ENCODE results near the gene ARFIP1. TPM values are rescaled to one million over a fixed set of nuclear protein-coding genes. Genes with fewer than 3 reads are reported as not detected.
"Not testable (repeated sequence)": the region's sequence is repeated elsewhere in the genome, so short reads cannot be mapped to it uniquely, and the experiment has no call there.

The ARFIP1 gene, protein sequence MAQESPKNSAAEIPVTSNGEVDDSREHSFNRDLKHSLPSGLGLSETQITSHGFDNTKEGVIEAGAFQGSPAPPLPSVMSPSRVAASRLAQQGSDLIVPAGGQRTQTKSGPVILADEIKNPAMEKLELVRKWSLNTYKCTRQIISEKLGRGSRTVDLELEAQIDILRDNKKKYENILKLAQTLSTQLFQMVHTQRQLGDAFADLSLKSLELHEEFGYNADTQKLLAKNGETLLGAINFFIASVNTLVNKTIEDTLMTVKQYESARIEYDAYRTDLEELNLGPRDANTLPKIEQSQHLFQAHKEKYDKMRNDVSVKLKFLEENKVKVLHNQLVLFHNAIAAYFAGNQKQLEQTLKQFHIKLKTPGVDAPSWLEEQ
- 45.1 and 48.0 TPM in 2 replicates for total RNA-seq (2014; rRNA removed)
- 14.6 TPM for polyA plus RNA-seq (2012)

DNA sequence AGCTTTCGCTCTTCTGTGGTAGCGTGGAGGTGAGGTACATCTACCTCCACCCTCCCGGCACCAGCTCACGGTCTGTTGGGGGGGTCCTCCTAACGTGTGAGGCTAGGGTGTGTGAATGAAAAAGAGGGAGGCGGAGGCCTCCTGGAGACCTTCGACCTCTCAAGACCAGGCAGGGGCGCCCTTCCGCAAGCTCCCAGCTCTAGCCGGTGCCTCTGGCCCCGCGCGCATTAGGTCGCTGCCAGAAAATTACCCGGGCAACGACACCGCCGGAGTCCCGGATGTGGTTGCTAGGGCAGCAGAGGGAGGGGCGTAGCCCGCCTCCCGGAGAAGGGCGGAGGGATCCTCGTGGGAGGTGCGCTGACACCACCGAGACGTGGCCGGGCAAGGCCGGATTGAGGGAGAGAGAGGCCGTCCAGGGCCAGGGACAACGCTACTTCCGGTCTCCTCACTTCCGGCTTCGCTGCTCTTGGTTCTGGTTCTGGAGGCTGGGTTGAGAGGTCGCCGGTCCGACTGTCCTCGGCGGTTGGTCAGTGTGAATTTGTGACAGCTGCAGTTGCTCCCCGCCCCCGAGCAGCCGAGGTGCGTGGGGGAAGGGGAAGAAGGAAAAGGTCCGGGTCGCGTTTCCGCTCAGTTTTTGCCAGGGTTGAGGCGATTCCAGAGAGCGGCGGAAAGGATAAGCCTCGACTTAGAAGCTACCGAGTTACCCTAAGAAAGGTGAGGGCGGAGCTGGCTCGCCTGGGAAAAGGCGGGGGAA lies at the start of gene ARFIP1, which contains the start of gene TIGD4:
Gene ARFIP1 (plus strand): TSS at position 442 of the 754 bp plus-strand sequence. CDS start 49,680 bp downstream, outside the sequence.
Gene TIGD4 (minus strand): TSS at position 218 of the 754 bp plus-strand sequence. CDS start 8,726 bp downstream, outside the sequence.
- DNase-seq (ENCODE audit: low read depth) = peak; percentile 97

DNA sequence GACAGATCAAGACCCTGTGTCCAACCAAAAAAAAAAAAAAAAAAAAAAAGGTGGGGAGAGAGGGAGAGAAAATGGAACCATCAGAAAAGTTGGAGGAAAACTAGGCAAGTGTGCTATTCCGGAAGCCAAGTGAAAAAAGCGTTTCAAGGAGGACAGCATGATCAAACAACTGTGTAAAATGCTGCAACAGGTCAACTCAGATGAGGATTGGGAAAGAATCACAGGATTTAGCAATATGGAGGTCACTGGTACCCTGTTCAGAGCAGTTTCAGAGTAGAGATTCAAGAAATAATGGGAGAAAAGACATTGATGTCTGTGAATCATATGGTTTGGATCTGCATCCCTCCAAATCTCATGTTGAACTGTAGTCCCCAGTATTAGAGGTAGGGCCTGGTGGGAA lies 47.8 kb upstream of the ARFIP1 start:
- no peak for DNase-seq (ENCODE audit: low read depth)

DNA sequence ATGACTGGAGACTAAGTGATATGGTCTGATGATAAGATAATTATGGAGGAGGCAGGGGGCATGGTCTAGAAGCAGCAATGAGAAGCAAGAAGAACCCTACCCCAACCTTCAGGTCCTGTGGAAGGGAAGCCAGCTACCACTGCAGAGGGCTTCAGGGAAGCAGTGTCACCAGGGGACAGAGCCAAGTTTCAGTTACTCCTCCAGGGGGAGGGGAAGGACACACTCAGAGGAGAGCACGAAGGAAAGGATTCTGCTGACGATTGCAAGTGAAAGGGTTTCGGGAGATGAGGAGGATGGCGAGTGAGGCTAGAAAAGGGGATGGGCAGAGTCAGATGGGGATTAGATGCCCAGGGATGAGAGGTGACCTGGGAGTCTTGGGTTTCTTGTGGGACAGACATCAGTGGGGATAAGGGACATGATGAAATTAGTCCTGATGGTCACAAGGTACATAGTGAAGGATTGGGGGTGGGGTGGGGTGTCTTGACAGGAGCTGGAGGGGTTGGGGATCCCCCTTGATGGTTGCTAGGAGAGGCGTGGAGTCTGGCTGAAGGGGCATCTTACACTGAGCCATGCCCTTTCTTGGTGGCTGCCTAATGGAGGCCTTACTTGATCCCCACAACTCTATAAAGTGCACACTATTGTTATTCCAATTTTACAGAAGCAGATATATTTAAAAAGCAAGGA lies 45.6 kb upstream of the ARFIP1 start:
- no peak for DNase-seq (ENCODE audit: low read depth)

DNA sequence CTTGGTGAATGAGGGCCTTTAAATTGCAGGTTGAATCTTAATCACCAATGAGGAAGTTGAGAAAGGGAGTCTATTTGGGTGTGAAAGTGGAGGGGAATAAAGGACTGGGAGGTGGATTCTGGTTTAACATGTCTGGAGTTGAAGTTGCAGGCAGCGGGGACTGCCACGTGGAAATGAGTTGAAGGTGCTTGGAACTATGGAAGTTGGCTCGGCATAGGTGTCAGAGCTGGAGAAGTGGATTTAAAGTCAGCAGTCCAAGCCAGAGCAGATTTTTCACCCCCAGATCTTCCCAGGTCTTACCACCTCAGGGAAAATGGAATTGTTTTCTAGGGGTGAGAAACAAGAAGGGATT lies 45.1 kb upstream of the ARFIP1 start:
- DNase-seq (ENCODE audit: low read depth) = no peak

DNA sequence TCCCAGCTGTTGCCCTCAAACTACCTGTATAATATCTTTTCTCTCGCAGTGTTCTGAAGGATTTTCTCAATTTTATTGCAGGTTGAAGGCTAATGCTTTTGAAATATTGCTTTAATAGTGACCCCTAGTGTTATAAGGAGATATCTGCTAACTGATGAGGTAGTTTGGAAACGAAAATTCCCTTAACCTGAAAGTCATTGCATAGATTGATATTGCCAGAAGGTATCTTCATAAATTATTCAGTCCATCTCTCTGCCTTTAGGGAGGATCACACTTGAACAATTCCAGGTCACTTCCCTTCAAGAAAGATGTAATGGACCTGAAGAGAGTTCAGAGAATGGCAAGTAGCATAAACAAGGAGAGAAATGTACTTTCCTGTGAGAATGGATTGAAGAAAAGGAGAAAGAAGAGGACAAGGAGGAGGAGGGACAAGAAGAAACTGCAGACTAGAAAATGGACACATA lies 44.3 kb upstream of the ARFIP1 start:
- DNase-seq (ENCODE audit: low read depth) = peak; percentile 15

DNA sequence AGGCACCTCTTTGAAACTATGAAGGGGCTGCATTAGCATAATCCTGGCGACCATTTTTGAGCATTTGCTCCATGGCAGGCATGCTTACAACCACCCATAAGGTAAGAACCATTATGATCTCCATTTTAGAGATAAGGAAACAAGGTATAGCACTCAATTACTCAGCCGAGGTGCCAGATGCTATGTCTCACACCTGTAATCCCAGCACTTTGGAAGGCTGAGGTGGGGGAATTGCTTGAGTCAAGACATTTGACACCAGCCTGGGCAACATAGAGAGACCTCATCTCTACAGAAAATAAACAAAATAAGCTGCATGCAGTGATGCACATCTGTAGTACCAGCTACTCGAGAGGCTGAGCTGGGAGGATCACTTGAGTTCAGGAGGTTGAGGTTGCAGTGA lies 43.8 kb upstream of the ARFIP1 start:
- DNase-seq (ENCODE audit: low read depth) = no peak

DNA sequence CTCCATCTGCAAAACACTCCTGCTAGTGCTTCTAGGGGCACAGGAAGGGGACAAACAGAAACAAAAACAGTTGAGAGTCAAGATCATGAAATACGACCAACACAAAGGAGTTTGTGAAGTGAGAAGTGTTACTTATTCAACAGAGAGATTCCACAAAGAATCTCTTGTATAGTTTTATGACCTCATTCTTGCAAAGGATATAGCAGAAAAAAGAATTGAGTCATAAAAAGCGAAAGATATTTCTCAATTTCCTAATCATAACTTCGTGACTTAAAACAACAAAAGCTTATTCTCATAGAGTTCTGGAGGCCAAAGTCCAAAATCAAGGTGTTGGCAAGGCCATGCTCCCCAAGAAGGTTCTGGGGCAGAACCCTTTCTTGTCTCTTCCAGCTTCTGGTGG lies 40.9 kb upstream of the ARFIP1 start:
- no peak for DNase-seq (ENCODE audit: low read depth)

DNA sequence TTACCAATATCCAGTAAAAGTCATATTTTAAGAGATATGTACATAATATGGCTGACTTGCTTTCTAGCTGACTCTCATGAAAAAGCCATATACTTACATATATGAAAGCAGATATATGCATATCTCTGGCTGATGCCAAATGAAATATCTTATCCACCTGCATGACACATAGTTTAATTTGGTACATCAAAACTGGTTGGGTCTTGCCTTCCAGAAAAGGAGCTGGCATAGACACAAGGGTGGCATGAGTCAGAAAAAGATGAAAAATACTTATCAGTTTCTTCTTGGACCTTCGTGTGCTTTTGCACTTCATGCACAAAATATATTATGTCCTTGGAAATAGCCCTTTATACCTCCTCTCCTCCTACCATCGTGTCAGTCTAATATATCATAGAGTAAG lies 32.3 kb upstream of the ARFIP1 start:
- no peak for DNase-seq (ENCODE audit: low read depth)

DNA sequence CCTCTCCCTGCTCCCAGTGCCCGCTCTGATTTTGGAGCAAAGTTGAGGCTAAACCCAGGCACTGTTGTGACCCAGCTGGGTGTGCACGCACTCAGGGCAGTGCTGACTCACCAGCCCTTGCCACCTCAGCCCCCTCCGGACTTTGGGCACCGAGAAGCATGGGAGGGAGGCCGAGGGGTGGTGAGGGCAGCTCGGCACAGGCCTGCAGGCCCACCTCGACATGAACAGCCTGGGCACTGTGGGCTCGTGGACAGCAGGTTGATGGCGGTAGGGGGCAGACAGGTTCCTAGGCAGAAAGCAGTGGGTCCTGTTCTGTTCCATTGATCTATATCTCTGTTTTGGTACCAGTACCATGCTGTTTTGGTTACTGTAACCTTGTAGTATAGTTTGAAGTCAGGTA lies 31.1 kb upstream of the ARFIP1 start:
- DNase-seq (ENCODE audit: low read depth) = no peak

DNA sequence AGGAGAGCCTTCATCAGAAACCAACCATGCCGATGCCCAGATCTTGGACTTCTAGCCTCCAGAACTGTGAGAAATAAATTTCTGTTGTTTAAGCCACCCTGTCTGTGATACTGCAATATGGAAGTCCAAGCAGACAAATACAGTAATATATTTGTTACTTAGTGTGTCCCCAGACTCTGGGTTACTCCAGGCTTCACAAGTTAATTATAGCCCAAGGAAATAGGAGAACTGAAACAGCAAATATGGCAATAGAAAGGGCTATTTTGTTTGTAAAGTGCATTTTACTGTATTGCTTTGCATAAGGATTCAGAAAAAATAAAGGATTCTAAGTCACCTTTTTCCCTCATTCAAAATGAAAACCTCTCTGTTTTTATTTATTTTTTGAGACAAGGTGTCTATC lies 16.0 kb upstream of the ARFIP1 start:
- no peak for DNase-seq (ENCODE audit: low read depth)

DNA sequence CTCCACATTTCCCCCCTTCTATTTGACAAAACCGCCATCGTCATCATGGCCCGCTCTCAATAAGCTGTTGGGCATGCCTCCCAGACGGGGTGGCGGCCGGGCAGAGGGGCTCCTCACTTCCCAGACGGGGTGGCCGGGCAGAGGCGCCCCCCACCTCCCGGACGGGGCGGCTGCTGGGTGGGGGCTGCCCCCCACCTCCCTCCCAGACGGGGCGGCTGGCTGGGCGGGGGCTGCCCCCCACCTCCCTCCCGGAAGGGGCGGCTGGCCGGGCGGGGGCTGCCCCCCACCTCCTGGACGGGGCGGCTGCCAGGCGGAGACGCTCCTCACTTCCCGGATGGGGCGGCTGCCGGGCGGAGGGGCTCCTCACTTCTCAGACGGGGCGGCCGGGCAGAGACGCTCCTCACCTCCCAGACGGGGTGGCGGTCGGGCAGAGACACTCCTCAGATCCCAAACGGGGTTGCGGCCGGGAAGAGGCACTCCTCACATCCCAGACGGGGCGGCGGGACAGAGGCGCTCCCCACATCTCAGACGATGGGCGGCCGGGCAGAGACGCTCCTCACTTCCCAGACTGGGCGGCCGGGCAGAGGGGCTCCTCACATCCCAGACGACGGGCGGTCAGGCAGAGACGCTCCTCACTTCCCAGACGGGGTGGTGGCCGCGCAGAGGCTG lies 14.6 kb upstream of the ARFIP1 start:
- DNase-seq (ENCODE audit: low read depth) = not testable (repeated sequence)

DNA sequence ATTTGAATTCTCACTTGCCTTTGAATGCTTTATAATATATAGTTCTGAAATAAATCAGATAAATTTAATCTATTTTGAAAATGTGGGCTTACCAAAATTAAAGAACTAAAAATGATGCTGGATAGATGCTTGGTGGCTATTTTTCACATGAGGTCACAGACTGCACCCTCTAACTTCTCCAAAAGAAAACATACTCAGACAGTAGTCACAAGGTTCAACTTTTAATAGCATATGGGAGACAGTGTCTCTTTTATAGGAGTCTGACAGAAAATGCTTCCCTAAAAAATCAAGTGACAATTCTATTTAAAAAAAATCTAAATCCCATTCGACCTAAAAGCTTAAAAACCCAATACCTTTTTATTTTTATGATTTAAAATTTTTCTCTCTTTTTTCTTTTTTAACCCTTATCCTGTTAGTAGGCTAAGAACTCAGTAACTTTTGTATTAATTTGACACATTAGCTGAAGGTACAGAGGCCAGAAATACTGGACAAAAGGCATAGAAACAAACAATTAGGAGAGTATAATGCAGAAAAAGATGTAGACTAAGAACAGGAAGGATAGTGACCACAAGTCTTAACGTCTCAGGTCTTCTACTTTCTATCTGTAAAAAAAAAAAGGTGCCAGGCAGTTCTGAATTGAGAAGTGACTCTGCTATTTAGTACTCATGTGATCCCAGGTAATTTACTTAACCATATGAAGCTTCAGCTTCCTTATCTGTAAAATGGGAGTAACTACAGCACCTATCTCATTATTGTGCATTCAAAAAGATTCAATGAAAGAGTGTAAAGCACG lies 7.8 kb upstream of the ARFIP1 start:
- no peak for DNase-seq (ENCODE audit: low read depth)

DNA sequence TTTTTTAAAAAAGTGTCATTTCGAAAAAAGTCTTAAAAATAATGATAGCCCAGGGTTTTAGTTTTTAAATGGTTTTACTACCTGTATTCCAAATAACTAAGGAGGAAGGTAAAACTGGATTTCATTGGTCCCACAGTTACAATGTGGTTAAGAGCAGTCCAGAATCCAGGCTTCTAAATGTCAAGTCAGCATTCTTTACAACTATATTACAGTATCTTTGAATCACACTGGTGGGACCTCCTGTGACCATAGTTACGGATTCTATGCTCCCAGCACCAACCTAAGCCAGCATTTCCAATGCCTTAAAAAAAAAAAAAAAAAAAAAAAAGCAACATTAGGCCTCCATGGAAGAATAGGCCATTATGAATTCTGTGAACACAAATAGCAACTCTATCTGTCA lies 6.4 kb upstream of the ARFIP1 start:
- DNase-seq (ENCODE audit: low read depth) = no peak

DNA sequence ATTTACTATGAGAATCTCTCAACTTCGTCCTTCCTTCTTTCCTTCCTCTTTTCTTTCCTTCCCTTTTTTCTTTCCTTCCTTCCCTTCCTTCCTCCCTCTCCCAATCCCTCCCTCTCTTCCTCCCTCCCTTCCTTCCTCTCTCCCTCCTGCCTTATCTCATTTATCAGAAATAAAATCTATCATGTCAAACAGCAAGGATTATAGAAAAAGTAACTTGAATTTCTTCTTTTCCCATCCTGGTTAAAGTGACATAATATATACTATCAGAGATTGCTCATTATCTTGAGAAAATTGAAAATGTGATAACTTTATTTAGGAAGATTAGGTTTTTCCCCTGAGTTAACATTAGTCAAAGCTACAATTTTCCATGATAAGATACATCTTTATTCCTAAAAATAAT lies 5.8 kb upstream of the ARFIP1 start:
- DNase-seq (ENCODE audit: low read depth) = no peak

DNA sequence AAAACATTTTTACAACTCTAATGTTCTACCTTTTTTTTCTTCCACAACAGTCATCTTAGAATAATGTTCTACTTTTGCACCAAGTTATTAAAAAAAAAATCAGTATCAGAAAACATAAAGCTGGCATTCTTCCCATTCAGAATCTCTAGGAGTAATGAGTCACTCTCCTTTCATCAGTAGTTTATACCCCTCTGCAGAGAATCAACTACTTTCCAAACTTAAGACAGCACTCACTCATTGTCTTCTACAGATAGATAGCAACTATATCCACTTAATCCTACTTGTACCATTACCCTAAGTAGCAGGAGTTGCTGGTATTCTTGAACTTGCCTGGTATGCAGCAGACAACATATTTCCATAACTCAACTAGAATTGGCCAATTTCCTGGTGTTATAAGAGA lies 3.4 kb upstream of the ARFIP1 start:
- peak; percentile 40 for DNase-seq (ENCODE audit: low read depth)

DNA sequence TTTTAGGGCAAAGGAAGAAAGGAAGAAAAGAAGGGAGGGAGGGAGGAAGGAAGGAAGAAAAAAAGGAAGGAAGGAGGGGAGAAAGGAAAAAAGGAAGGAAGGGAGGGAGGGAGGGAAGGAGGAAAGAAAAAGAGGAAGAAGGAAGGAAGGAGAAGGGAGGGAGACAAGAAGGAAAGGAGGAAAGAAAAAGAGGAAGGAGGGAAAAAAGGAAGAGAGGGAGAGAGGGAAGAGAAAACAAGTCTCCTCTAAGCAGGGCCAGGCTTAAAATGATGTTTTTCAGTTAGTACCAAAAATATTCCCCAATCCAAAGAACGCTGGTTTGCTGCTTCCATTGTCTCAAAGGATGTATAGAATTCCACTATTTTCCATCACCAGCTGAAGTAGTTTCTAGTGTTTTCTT lies 2.3 kb upstream of the ARFIP1 start:
- DNase-seq (ENCODE audit: low read depth) = no peak

DNA sequence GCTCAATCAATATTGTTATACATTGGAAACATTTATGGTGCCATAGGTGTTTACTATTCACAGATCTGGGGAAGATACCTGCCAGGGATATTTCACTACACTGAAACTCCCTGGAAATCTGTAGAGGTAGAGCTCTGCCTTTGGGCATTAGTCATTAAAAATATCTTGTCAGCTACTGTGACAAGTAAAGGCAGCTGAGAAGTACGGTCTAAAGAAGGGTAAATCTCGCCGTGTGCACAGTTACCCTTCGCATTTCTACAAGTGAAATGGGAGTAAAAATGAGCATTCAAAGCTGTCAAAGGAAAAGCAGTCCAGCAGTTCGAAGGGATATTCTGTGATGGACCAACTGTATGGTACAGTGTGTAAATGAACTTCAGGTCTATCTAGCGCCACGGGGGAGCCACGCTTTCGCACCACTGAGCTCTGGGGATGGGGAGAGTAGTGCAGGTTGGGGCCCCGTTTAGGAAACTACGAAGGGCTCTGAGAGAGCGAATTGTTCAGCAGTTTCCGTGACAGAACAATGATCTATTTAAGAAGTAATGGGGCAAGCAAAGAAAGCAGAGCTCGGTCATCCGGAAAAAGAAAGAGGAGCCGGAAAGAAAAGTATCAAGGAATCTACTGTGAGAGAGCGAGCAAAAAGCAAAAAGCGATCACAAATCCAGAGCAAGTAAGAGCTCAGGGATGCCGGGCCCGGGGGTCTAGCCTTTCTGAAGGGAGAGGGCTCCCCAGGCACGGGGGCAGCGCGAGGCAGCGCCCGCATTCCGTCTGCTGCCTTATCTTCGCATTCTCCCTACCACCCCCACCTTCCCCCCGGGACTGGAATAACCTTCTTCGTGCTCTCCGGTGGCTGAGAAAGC lies 870 bp upstream of the ARFIP1 start:
- peak; percentile 70 for DNase-seq (ENCODE audit: low read depth)

DNA sequence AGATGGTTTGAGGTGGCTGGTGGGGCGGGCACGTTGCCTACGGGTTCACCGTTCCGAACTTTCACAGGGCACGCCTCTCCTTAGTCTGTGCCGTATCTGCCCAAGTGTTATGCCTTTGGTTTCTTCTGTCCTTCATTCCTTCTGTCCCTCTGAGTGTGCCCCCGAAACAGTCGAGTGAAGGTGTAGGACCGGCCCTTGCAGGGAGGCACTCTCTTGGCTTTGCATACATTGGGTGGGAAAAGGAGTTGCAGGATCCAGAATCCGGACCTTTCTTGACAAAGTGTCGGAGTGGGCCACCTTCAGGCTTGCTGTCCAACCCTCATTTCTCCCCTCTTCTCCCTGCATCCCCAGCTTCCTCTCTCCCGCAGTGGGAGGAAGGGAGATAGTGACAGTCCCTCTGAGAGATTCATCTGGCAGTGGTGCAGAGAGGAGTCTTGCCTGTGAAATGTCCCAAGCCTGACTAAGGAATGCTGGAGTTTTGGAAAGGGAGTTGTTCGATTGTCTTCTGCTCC lies 569 bp downstream of the ARFIP1 start:
- DNase-seq (ENCODE audit: low read depth) = peak; percentile 41

DNA sequence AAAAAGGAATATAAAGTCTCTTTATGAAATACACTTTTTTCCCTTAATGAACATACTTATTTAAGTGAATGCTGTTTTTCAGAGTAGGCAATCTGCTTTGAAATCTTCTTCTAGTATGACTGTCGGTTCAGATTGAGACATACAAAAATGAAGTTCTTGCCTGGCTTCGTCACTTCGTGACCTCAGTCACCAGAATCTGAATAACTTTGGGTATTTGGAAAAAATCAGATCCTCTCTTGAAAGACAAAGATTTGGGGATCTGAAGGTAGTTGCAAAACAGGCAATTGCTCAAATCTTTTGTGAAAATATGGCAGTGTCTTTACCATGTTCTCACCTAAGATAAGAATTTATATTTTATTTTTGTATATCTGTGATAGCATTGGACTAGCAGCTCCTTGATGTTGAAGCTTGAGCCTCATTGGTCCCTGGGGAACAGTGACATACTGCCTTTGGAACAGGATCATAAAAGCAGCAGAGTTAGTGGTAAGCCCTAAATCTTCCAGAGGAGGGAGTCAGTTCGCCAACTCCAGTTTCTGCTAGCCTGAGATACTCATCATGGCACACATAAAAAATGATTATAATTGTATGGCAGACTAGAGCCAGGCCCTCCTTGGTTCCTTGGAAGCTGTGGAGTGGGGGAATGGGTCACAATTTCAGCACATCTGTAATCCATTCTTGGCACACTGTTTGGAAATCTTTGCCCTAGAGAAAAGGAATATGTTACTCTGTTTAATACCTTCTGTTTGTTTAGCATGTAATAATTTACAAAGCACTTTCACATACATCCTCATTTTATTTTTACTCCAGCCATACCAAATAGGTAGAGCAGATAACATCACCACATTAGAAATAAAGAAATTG lies 5.0 kb downstream of the ARFIP1 start:
- DNase-seq (ENCODE audit: low read depth) = peak; percentile 79

Data from LHCN-M2 (cell line).